Measurements from ENCODE around the gene PSG11. TPM values are rescaled to one million over a fixed set of nuclear protein-coding genes. Genes with fewer than 3 reads are reported as not detected.
"Not testable (repeated sequence)": the region's sequence is repeated elsewhere in the genome, so short reads cannot be mapped to it uniquely, and the experiment has no call there.

PSG11 gene
- total RNA-seq (2013) = not detected
- polyA plus RNA-seq (not detected), polyA minus RNA-seq (not detected in 2 replicates), total RNA-seq (0 to 2.1 (median 0.05) reads per million in 11 experiments)

DNA sequence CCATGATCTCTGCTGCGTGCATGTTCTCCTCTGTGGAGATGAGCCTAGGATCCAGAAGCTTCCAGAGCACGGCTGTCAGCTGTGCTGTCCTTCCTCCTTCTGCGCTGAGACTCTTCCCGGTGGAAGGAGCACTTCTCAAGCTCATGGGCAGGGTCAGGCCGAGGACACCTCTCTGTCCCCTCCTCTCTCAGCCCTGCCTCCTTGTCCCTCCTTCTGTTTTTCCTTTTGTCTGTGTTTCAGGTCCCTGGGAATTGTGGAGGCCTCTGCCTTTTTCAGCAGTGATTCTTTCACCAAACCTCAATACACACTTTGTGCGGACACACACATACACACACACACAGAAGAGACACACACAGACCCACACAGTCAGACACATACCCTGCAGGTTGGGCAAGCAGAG is at the start of gene PSG11:
TSS of gene PSG11 (minus strand) at position 101 of the 400 bp plus-strand sequence. CDS start at position 4, 97 bp downstream.
- H3K4me1 ChIP-seq (ENCODE audit: control insufficient read depth in 1 of 2, insufficient read depth in 2 of 2, low read length in 2 of 2); H3K79me2 ChIP-seq (ENCODE audit: insufficient read depth, low read length); H3K4me3 ChIP-seq (replicated peaks in 1 of 3; ENCODE audit: low read depth in 2 of 3, low read length in 3 of 3); H2AFZ ChIP-seq (ENCODE audit: insufficient read depth, low read depth, low read length, poor library complexity, severe bottlenecking); H4K20me1 ChIP-seq (ENCODE audit: insufficient read depth, low read length); H3K9me3 Mint-ChIP-seq; intact Hi-C loops (cut with micrococcal nuclease); H3K27me3 ChIP-seq (ENCODE audit: control insufficient read depth in 2 of 2, insufficient read depth in 2 of 2, low read length in 2 of 2); H3K27me3 Mint-ChIP-seq (ENCODE audit: low read depth in 3 of 3); H3K9me3 ChIP-seq (replicated peaks in 1 of 2; ENCODE audit: control insufficient read depth in 1 of 2, insufficient read depth in 1 of 2, low read length in 2 of 2); H3K27ac Mint-ChIP-seq; H3K4me3 Mint-ChIP-seq; H3K36me3 ChIP-seq (replicated peaks in 1 of 2; ENCODE audit: control insufficient read depth in 1 of 2, insufficient read depth in 2 of 2, low read length in 2 of 2); H3K4me1 Mint-ChIP-seq; DNase-seq; H3K27ac ChIP-seq (ENCODE audit: low read depth in 1 of 2, low read length in 2 of 2); H3K4me2 ChIP-seq (replicated peaks; ENCODE audit: extremely low read depth, low read length, poor library complexity, severe bottlenecking); H3K36me3 Mint-ChIP-seq; H3K9ac ChIP-seq (ENCODE audit: insufficient read depth, low read length, poor library complexity, severe bottlenecking): not testable (repeated sequence)
- 86% methylated on average over 6 of the region's 6 CpGs for WGBS (ENCODE audit: insufficient coverage)

GRCh38 chr19:43062418-43062817 is 36.1 kb upstream of the PSG11 start:
- intact Hi-C loops (cut with micrococcal nuclease); H3K36me3 ChIP-seq (replicated peaks in 1 of 2; ENCODE audit: control insufficient read depth in 1 of 2, insufficient read depth in 2 of 2, low read length in 2 of 2): not testable (repeated sequence)

GRCh38 chr19:43061326-43061725 is 35.1 kb upstream of the PSG11 start:
- H3K79me2 ChIP-seq (ENCODE audit: insufficient read depth, low read length); H3K4me1 ChIP-seq (ENCODE audit: control insufficient read depth in 1 of 2, insufficient read depth in 2 of 2, low read length in 2 of 2); H3K4me2 ChIP-seq (replicated peaks; ENCODE audit: extremely low read depth, low read length, poor library complexity, severe bottlenecking); H4K20me1 ChIP-seq (ENCODE audit: insufficient read depth, low read length); H3K27me3 Mint-ChIP-seq (ENCODE audit: low read depth in 3 of 3); H3K9ac ChIP-seq (ENCODE audit: insufficient read depth, low read length, poor library complexity, severe bottlenecking); H3K36me3 ChIP-seq (replicated peaks in 1 of 2; ENCODE audit: control insufficient read depth in 1 of 2, insufficient read depth in 2 of 2, low read length in 2 of 2); H3K4me3 Mint-ChIP-seq; H2AFZ ChIP-seq (ENCODE audit: insufficient read depth, low read depth, low read length, poor library complexity, severe bottlenecking); H3K36me3 Mint-ChIP-seq; H3K9me3 ChIP-seq (replicated peaks in 1 of 2; ENCODE audit: control insufficient read depth in 1 of 2, insufficient read depth in 1 of 2, low read length in 2 of 2); H3K4me1 Mint-ChIP-seq; H3K27me3 ChIP-seq (ENCODE audit: control insufficient read depth in 2 of 2, insufficient read depth in 2 of 2, low read length in 2 of 2); intact Hi-C loops (cut with micrococcal nuclease); DNase-seq; H3K27ac Mint-ChIP-seq; H3K27ac ChIP-seq (ENCODE audit: low read depth in 1 of 2, low read length in 2 of 2); H3K4me3 ChIP-seq (replicated peaks in 1 of 3; ENCODE audit: low read depth in 2 of 3, low read length in 3 of 3): not testable (repeated sequence)
- 82% methylated on average over 1 of the region's 3 CpGs for WGBS (ENCODE audit: insufficient coverage)
- H3K9me3 Mint-ChIP-seq = peaks cover 2 to 21% (median 5%) of the 10 kb centered on the region in 7 donors

More at GRCh38 chr19:43062418-43062817, 36.1 kb upstream of the PSG11 start:
- not testable (repeated sequence) for H3K27me3 ChIP-seq (ENCODE audit: control insufficient read depth in 2 of 2, insufficient read depth in 2 of 2, low read length in 2 of 2); H3K27me3 Mint-ChIP-seq (ENCODE audit: low read depth in 3 of 3); DNase-seq; H3K4me1 Mint-ChIP-seq; H2AFZ ChIP-seq (ENCODE audit: insufficient read depth, low read depth, low read length, poor library complexity, severe bottlenecking); H3K79me2 ChIP-seq (ENCODE audit: insufficient read depth, low read length); H3K4me3 ChIP-seq (replicated peaks in 1 of 3; ENCODE audit: low read depth in 2 of 3, low read length in 3 of 3); H3K9ac ChIP-seq (ENCODE audit: insufficient read depth, low read length, poor library complexity, severe bottlenecking); H3K27ac ChIP-seq (ENCODE audit: low read depth in 1 of 2, low read length in 2 of 2); H3K4me3 Mint-ChIP-seq; H4K20me1 ChIP-seq (ENCODE audit: insufficient read depth, low read length); H3K4me2 ChIP-seq (replicated peaks; ENCODE audit: extremely low read depth, low read length, poor library complexity, severe bottlenecking); H3K36me3 Mint-ChIP-seq; H3K4me1 ChIP-seq (ENCODE audit: control insufficient read depth in 1 of 2, insufficient read depth in 2 of 2, low read length in 2 of 2); H3K9me3 ChIP-seq (replicated peaks in 1 of 2; ENCODE audit: control insufficient read depth in 1 of 2, insufficient read depth in 1 of 2, low read length in 2 of 2); H3K27ac Mint-ChIP-seq
- 100% methylated on average over 1 of the region's 3 CpGs for WGBS (ENCODE audit: insufficient coverage)
- H3K9me3 Mint-ChIP-seq = peaks cover 2 to 15% (median 4%) of the 10 kb centered on the region in 7 donors

DNA sequence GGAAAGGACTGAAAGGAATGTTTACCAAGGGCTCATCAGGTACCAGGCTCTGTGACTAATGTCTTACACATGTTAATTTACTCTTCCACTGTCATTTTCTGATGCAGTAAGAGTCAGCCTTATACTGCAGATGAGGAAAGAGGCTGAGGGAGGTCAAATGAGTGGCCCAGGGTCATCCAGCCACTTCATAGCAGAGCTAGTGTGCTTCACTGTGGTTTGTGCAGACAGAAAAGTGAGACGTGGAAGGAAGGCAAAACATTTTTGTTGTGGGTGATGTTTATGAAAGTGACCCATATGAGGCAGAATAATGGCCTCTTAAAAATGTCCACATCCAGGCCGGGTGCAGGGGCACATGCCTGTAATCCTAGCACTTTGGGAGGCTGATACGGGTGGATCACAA is 34.0 kb upstream of the PSG11 start:
- H3K4me3 ChIP-seq (replicated peaks in 1 of 3; ENCODE audit: low read depth in 2 of 3, low read length in 3 of 3); H3K27me3 ChIP-seq (ENCODE audit: control insufficient read depth in 2 of 2, insufficient read depth in 2 of 2, low read length in 2 of 2); DNase-seq; H3K36me3 Mint-ChIP-seq; H4K20me1 ChIP-seq (ENCODE audit: insufficient read depth, low read length); H3K4me1 Mint-ChIP-seq; H3K36me3 ChIP-seq (replicated peaks in 1 of 2; ENCODE audit: control insufficient read depth in 1 of 2, insufficient read depth in 2 of 2, low read length in 2 of 2); H3K27ac Mint-ChIP-seq; H3K4me1 ChIP-seq (ENCODE audit: control insufficient read depth in 1 of 2, insufficient read depth in 2 of 2, low read length in 2 of 2); H3K4me2 ChIP-seq (replicated peaks; ENCODE audit: extremely low read depth, low read length, poor library complexity, severe bottlenecking); H2AFZ ChIP-seq (ENCODE audit: insufficient read depth, low read depth, low read length, poor library complexity, severe bottlenecking); intact Hi-C loops (cut with micrococcal nuclease); H3K27me3 Mint-ChIP-seq (ENCODE audit: low read depth in 3 of 3); H3K9me3 ChIP-seq (replicated peaks in 1 of 2; ENCODE audit: control insufficient read depth in 1 of 2, insufficient read depth in 1 of 2, low read length in 2 of 2); H3K27ac ChIP-seq (ENCODE audit: low read depth in 1 of 2, low read length in 2 of 2); H3K79me2 ChIP-seq (ENCODE audit: insufficient read depth, low read length); H3K9ac ChIP-seq (ENCODE audit: insufficient read depth, low read length, poor library complexity, severe bottlenecking); H3K4me3 Mint-ChIP-seq: not testable (repeated sequence)
- H3K9me3 Mint-ChIP-seq = peaks cover 6 to 28% (median 12%) of the 10 kb centered on the region in 7 donors
- whole genome bisulfite sequencing (ENCODE audit: insufficient coverage) = 89% methylated on average over 2 of the region's 3 CpGs

Data from CD14-positive monocyte (primary cell).